ENCODE measurements around the gene PTPN4. TPM values are rescaled to one million over a fixed set of nuclear protein-coding genes. Genes with fewer than 3 reads are reported as not detected.

Gene PTPN4
- total and polyA plus RNA-seq, 2 donors (not counting 3 experiments of a cell fraction or from before 2014, with no cell fraction given) = 6.8 to 29.6 TPM

- Histone ChIP-seq H3K27me3 (ENCODE audit: control insufficient read depth in 2 of 2, insufficient read depth in 2 of 2, low read length in 2 of 2) (peaks cover 0 to 2% of the 10 kb centered on the region in 2 experiments), H3K9me1 (replicated peaks; ENCODE audit: control insufficient read depth, extremely low read depth, insufficient read depth, low read length) (no peaks in the 10 kb centered on the region), H4K20me1 (replicated peaks; ENCODE audit: control insufficient read depth, extremely low read depth, insufficient read depth, low read length) (no peaks in the 10 kb centered on the region), H3K4me3 (replicated peaks in 1 of 3; ENCODE audit: insufficient read depth in 1 of 3, low read depth in 1 of 3, low read length in 3 of 3) (no peak overlapping the region), H3K36me3 (ENCODE audit: control insufficient read depth in 2 of 2, extremely low read depth in 1 of 2, insufficient read depth in 2 of 2, low read length in 2 of 2) (no peaks in the 10 kb centered on the region), H3K79me2 (ENCODE audit: control insufficient read depth, insufficient read depth, low read length) (no peaks in the 10 kb centered on the region), H3K9me3 (replicated peaks; ENCODE audit: control insufficient read depth, insufficient read depth, low read length) (no peaks in the 10 kb centered on the region), H2AFZ (ENCODE audit: low read depth, low read length) (no peak overlapping the region), H3K9ac (replicated peaks; ENCODE audit: extremely low read depth, insufficient read depth, low read length) (no peak overlapping the region), H3K4me2 (ENCODE audit: insufficient read depth, low read length) (no peak overlapping the region), H3K27ac (ENCODE audit: insufficient read depth, low read depth, low read length) (no peak overlapping the region), H3K4me1 (ENCODE audit: control insufficient read depth, extremely low read depth, insufficient read depth, low read length) (peaks cover 21% of the 10 kb centered on the region)
- no peak for TF ChIP-seq FOS (IDR thresholded peaks at IDR 0.05; ENCODE audit: borderline replicate concordance, insufficient read depth, low read length)
- TF ChIP-seq MAX (IDR thresholded peaks at IDR 0.05; ENCODE audit: insufficient read depth, insufficient read length) = no peak
- TF ChIP-seq CTCF (IDR thresholded peaks at IDR 0.05; ENCODE audit: extremely low read depth in 1 of 2, insufficient read depth in 1 of 2, low read depth in 1 of 2, low read length in 2 of 2) = no peak
- no peak for FAIRE-seq
- BruUV-seq (replicated peaks) = no TSS peak
- no peak for DNase-seq (ENCODE audit: low read depth, low spot score)
- dilution Hi-C loops (cut with MboI; ENCODE audit: extremely low pct_ligation_motif_present, low sequenced_read_pairs) (no loop called here), intact Hi-C loops (cut with micrococcal nuclease) (no loop called here)
- ChIA-PET CTCF (interaction anchor here (0.8 to 1.6 kb wide), 3 partner anchors 9 to 106 kb away, joined by 3 read pairs; no protein-coding TSS in a partner anchor), POLR2A (no interaction called here)
Measured at GRCh38 chr2:119746836-119747686, 12.7 kb upstream of the PTPN4 start.
